GM23248 (cell line): ENCODE results near the gene MON1B. TPM values are rescaled to one million over a fixed set of nuclear protein-coding genes. Genes with fewer than 3 reads are reported as not detected.

ENCODE experiments used
- DNase-seq: peaks from one replicate; pipeline ENCODE4 v3.0.0-alpha.2; 2015
- H2AFZ ChIP-seq: fragments of 200-600 bp; sonication (generic); 2 replicates; pipeline ENCODE4 v1.6.1; 2016; ENCODE audit warnings: antibody characterized with exemption
- H3F3A ChIP-seq: fragments of 200-600 bp; sonication (generic); 2 replicates; pipeline ENCODE4 v1.6.1; 2016; ENCODE audit warnings: mild to moderate bottlenecking, antibody characterized with exemption, mixed run types; ENCODE audit not compliant: insufficient read depth
- H3K27ac ChIP-seq: fragments of 200-600 bp; sonication (generic); 2 replicates; pipeline ENCODE4 v1.5.1; 2016; ENCODE audit warnings: mild to moderate bottlenecking
- H3K27me3 ChIP-seq: fragments of 200-600 bp; sonication (generic); replicated peaks from 2 replicates; pipeline ENCODE4 v1.6.1; 2016; ENCODE audit warnings: mild to moderate bottlenecking; ENCODE audit not compliant: insufficient read depth
- H3K36me3 ChIP-seq: fragments of 200-600 bp; sonication (generic); 2 replicates; pipeline ENCODE4 v1.6.1; 2016; ENCODE audit warnings: low read depth, mild to moderate bottlenecking
- H3K4me1 ChIP-seq: fragments of 200-600 bp; sonication (generic); 2 replicates; pipeline ENCODE4 v1.6.1; 2016; ENCODE audit warnings: mild to moderate bottlenecking; ENCODE audit not compliant: insufficient read depth
- H3K4me2 ChIP-seq: fragments of 200-600 bp; sonication (generic); one replicate; pipeline ENCODE4 v1.6.1; 2016; ENCODE audit warnings: mild to moderate bottlenecking; ENCODE audit not compliant: unreplicated experiment
- H3K4me3 ChIP-seq: fragments of 200-600 bp; sonication (generic); 2 replicates; pipeline ENCODE4 v1.5.1; 2016; ENCODE audit warnings: mild to moderate bottlenecking
- H3K79me2 ChIP-seq: fragments of 200-600 bp; sonication (generic); 2 replicates; pipeline ENCODE4 v1.6.1; 2016; ENCODE audit warnings: mild to moderate bottlenecking; ENCODE audit not compliant: insufficient read depth
- H3K9ac ChIP-seq: fragments of 200-600 bp; sonication (generic); 2 replicates; pipeline ENCODE4 v1.6.1; 2016; ENCODE audit warnings: mild to moderate bottlenecking
- H3K9me2 ChIP-seq: fragments of 200-600 bp; sonication (generic); 2 replicates; pipeline ENCODE4 v1.6.1; 2016; ENCODE audit warnings: mixed run types, mild to moderate bottlenecking, moderate library complexity; ENCODE audit not compliant: insufficient read depth
- H3K9me3 ChIP-seq: fragments of 200-600 bp; sonication (generic); one replicate; pipeline ENCODE4 v1.6.1; 2017; ENCODE audit warnings: low read depth
- H4K20me1 ChIP-seq: fragments of 200-600 bp; sonication (generic); 2 replicates; pipeline ENCODE4 v1.6.0; 2016; ENCODE audit not compliant: insufficient read depth
- EZH2 ChIP-seq: fragments of 200-600 bp; sonication (generic); IDR thresholded peaks from 2 replicates; pipeline ENCODE4 v1.6.1; 2018; ENCODE audit warnings: antibody characterized with exemption, mild to moderate bottlenecking; ENCODE audit not compliant: insufficient read depth, poor library complexity, severe bottlenecking
- EZH2phosphoT487 ChIP-seq: fragments of 200-600 bp; sonication (generic); IDR thresholded peaks from 2 replicates; pipeline ENCODE4 v1.6.1; 2018; ENCODE audit warnings: antibody characterized with exemption, moderate library complexity, mild to moderate bottlenecking, low read depth; ENCODE audit not compliant: insufficient read depth
- WGBS, 2 experiments: methylation state at CpG; one replicate each; pipeline ENCODE4 v1.1.6; 2015 to 2017; ENCODE audit warnings: low lambda C conversion rate in 2 of 2, low coverage in 1 of 2; ENCODE audit errors: missing lambda C conversion rate in 2 of 2; 5-methylcytosine and 5-hydroxymethylcytosine counted together
- in situ Hi-C: fragments of 300-500 bp; cut with MboI; formaldehyde crosslinking; loops from 2 replicates; pipeline ENCODE4 v1.15.0; 2020
- polyA plus RNA-seq: library from polyadenylated mRNA; unstranded; fragments of >200 nt; fragmentation: Nextera tagmentation; extraction: Ambion mirVana; gene quantifications from 2 replicates; pipeline ENCODE4 v1.2.1, GENCODE V29; 2016
- total RNA-seq: library from RNA; depleted of rRNA; stranded (reverse); fragments of >200 nt; shearing (Covaris generic); gene quantifications from 2 replicates; pipeline ENCODE4 v1.2.3, GENCODE V29; 2014

Gene MON1B
- total and polyA plus RNA-seq, 2 experiments from 2014 or later, result 9.3 to 22.8 TPM

GRCh38 chr16:77225182-77225581 is 34.2 kb downstream of the MON1B start:
- H3K4me3 ChIP-seq, result no peak overlapping the region
- H2AFZ ChIP-seq, result no peak overlapping the region
- H3K4me1 ChIP-seq, result no peaks in the 10 kb centered on the region
- H3K9me2 ChIP-seq, result no peaks in the 10 kb centered on the region
- H3K79me2 ChIP-seq, result no peaks in the 10 kb centered on the region
- no peak overlapping the region for H3K9ac ChIP-seq
- H3K4me2 ChIP-seq, result no peak overlapping the region
- WGBS, 2 experiments, result 55 to 64% methylated on average over 3 of the region's 3 CpGs
- no peak for DNase-seq
- peaks cover 40% of the 10 kb centered on the region for H3K27me3 ChIP-seq
- H3K36me3 ChIP-seq, result no peaks in the 10 kb centered on the region
- H3F3A ChIP-seq, result no peaks in the 10 kb centered on the region
- in situ Hi-C loops, result loop anchor here (25.0 kb wide), 1 partner anchor 762 kb away; no protein-coding TSS in a partner anchor
- no peaks in the 10 kb centered on the region for H4K20me1 ChIP-seq
- H3K27ac ChIP-seq, result no peak overlapping the region
- no peaks in the 10 kb centered on the region for H3K9me3 ChIP-seq
- TF ChIP-seq EZH2 (no peak), EZH2phosphoT487 (no peak)

- H3K4me3 ChIP-seq, result no peak overlapping the region
- no peak for DNase-seq
- in situ Hi-C loops, result loop anchor here (25.0 kb wide), 1 partner anchor 760 kb away; no protein-coding TSS in a partner anchor
Observed at GRCh38 chr16:77227745-77228144, 36.8 kb downstream of the MON1B start.

GRCh38 chr16:77231047-77231446 is 40.1 kb downstream of the MON1B start:
- H3K9me3 ChIP-seq, result no peaks in the 10 kb centered on the region
- no peak overlapping the region for H2AFZ ChIP-seq
- H3K79me2 ChIP-seq, result no peaks in the 10 kb centered on the region
- H3F3A ChIP-seq, result no peaks in the 10 kb centered on the region
- TF ChIP-seq EZH2, result no peak
- no peak for TF ChIP-seq EZH2phosphoT487
- H3K9ac ChIP-seq, result no peak overlapping the region
- H3K9me2 ChIP-seq, result no peaks in the 10 kb centered on the region
- H3K4me2 ChIP-seq, result no peak overlapping the region
- DNase-seq, result no peak
- H4K20me1 ChIP-seq, result no peaks in the 10 kb centered on the region
- in situ Hi-C loops, result loop anchor here (25.0 kb wide), 1 partner anchor 756 kb away; no protein-coding TSS in a partner anchor
- 54% methylated on average over 3 of the region's 3 CpGs for whole genome bisulfite sequencing, 2 experiments
- H3K4me1 ChIP-seq, result no peaks in the 10 kb centered on the region
- H3K36me3 ChIP-seq, result no peaks in the 10 kb centered on the region
- no peak overlapping the region for H3K27ac ChIP-seq
- peaks cover 38% of the 10 kb centered on the region for H3K27me3 ChIP-seq
- no peak overlapping the region for H3K4me3 ChIP-seq

More at GRCh38 chr16:77227745-77228144, 36.8 kb downstream of the MON1B start:
- Histone ChIP-seq H3K9ac (no peak overlapping the region), H3K79me2 (no peaks in the 10 kb centered on the region), H3K9me2 (no peaks in the 10 kb centered on the region), H3K27me3 (peaks cover 42% of the 10 kb centered on the region), H3K27ac (no peak overlapping the region), H3K9me3 (no peaks in the 10 kb centered on the region), H2AFZ (no peak overlapping the region), H3F3A (no peaks in the 10 kb centered on the region), H4K20me1 (no peaks in the 10 kb centered on the region), H3K36me3 (no peaks in the 10 kb centered on the region), H3K4me2 (no peak overlapping the region), H3K4me1 (no peaks in the 10 kb centered on the region)
- TF ChIP-seq EZH2 (no peak), EZH2phosphoT487 (no peak)
- 80 to 88% methylated on average over 5 of the region's 5 CpGs for WGBS, 2 experiments

- Histone ChIP-seq H3K4me2 (no peak overlapping the region), H3K9me2 (no peaks in the 10 kb centered on the region), H2AFZ (no peak overlapping the region), H3K9me3 (no peaks in the 10 kb centered on the region), H3K27ac (no peak overlapping the region), H4K20me1 (no peaks in the 10 kb centered on the region), H3K4me3 (no peak overlapping the region), H3K27me3 (peaks cover 18% of the 10 kb centered on the region), H3K4me1 (no peaks in the 10 kb centered on the region), H3K79me2 (no peaks in the 10 kb centered on the region), H3F3A (no peaks in the 10 kb centered on the region), H3K9ac (no peak overlapping the region), H3K36me3 (no peaks in the 10 kb centered on the region)
- DNase-seq, result no peak
- in situ Hi-C loops, result loop anchor here (25.0 kb wide), 1 partner anchor 753 kb away; no protein-coding TSS in a partner anchor
- WGBS, 2 experiments, result 75 to 78% methylated on average over 9 of the region's 9 CpGs
- TF ChIP-seq EZH2 (no peak), EZH2phosphoT487 (no peak)
Observed at GRCh38 chr16:77233799-77234519, 43.0 kb downstream of the MON1B start.
